VCaP (cell line): ENCODE results near the gene BNC2.

ENCODE experiments used
- H3K27ac ChIP-seq: fragments of 450-650 bp; 2 replicates; pipeline ENCODE4 v1.5.1; 2017
- TF ChIP-seq, protein P1 (sequence below): fragments of 450-650 bp; conservative IDR thresholded peaks from 2 replicates; pipeline ENCODE4 v1.5.1; 2017; ENCODE audit warnings: mild to moderate bottlenecking, moderate library complexity

Gene BNC2

DNA sequence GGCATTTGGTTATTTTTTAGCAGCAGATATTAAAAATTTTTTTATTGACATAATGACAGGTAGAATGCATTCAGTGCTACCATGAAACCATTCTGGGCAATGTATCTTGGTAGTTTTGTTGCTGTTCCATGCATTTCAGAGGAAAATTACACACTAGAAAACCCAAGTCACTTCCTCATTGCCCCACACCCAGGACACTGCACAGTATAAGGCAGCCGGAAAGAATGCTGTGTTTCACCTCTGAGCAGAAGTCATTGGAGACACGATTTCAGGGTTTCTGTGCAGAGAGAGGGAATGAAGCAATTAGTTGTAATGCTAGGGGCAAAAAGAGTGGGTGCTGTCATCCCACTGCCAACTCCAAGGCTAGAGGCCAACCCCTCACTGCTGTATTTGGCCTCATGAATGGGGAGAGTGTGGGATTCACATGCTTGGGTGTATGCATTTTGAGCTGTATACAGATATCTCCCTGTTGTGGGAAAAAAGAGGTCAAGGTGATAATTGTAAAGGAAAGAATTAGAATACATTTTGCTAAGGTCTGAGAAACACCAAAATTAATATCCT lies 290.5 kb downstream of the BNC2 start:
- no peak overlapping the region for H3K27ac ChIP-seq
- TF ChIP-seq, protein P1, sequence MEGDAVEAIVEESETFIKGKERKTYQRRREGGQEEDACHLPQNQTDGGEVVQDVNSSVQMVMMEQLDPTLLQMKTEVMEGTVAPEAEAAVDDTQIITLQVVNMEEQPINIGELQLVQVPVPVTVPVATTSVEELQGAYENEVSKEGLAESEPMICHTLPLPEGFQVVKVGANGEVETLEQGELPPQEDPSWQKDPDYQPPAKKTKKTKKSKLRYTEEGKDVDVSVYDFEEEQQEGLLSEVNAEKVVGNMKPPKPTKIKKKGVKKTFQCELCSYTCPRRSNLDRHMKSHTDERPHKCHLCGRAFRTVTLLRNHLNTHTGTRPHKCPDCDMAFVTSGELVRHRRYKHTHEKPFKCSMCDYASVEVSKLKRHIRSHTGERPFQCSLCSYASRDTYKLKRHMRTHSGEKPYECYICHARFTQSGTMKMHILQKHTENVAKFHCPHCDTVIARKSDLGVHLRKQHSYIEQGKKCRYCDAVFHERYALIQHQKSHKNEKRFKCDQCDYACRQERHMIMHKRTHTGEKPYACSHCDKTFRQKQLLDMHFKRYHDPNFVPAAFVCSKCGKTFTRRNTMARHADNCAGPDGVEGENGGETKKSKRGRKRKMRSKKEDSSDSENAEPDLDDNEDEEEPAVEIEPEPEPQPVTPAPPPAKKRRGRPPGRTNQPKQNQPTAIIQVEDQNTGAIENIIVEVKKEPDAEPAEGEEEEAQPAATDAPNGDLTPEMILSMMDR = no peak

DNA sequence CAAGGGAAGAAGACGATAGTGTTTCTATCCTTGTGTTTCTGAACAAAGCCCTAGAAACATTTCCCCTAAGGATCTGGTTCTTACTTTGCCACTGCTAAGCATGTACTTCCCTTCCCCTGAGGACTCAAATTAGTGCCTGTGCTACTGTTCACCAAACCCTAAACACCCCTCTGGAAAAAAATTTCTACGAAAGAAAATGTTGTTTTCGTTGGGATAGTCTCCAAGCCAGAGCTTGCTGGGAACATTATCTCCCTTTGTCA lies 294.6 kb downstream of the BNC2 start:
- TF ChIP-seq, protein P1 = no peak
- H3K27ac ChIP-seq = peak overlapping the region; percentile 53

DNA sequence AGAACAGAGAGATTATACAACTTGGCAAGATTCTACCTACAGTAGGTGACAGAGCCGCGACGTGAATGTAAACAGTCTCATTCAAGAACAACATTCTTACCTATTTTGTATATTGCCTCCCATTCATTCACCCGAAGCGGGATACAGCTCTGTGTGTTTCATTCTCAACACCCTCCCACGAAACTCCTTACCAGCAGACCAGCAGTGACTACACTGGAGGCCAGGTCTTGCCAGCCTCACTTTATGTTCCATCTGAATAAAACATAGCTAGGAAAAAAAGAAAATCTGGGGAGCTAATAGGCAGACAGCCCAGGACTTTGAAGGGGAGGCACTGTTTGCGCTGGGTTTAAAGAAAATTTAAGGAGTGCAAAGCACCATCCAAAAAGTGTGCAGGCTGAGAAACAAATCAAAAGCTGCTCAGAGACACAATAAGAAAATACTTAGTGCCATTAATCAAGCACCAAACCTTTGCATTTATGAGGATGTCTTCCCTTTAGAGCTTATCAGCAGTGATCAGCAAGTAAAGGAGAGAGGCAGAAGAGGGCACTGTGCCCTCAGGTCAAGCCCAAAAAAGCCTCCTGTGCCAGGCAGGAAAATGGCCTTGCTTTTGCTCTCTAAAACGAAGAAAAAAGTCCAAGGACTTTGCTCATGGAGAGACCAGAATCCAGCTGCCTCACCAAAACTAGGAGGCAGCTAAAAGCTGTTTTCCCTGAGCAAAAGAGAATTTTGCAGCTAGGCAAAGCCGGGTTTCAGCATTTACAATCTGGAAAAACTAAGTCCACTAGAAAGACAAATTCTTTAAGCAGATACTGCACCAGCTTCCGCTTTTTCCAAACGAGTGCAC lies 295.1 kb downstream of the BNC2 start:
- H3K27ac ChIP-seq = peak overlapping the region; percentile 53
- TF ChIP-seq, protein P1 = peak; percentile 71

DNA sequence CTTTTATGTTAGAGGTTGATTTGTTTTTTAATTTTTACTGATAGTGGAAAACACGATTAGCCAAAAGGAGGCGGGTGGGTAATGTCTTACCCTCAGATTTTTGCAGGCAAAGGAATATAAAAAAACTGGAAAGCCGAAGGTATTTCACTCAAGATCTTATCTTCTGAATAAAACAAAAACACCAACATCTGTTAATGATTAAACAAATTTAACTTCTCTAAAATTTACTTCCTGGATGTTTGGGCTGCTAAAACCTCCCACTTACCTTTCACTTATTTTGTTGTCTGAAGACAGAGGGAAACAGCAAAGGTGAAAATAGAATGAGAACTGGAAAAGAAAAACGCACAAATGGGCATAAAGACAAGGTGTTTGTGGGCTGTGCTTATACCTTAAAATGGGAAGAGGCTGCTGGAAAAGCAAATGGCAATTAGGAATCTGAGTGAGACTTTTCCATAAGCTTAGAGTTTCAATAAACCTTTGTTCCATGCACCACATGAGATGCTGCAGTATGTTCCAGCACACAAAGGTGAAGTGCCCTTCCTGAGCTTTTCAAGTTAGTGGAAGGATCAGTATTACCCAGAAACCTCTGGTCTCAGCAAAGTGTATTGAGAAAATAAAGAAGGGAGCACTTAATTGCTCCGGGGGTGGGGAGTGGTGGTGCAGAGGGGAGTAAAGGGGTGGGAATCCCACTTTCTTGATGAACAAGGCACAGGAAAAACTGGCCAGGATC lies 298.3 kb downstream of the BNC2 start:
- peak overlapping the region; percentile 74 for H3K27ac ChIP-seq
- TF ChIP-seq, protein P1 = no peak

DNA sequence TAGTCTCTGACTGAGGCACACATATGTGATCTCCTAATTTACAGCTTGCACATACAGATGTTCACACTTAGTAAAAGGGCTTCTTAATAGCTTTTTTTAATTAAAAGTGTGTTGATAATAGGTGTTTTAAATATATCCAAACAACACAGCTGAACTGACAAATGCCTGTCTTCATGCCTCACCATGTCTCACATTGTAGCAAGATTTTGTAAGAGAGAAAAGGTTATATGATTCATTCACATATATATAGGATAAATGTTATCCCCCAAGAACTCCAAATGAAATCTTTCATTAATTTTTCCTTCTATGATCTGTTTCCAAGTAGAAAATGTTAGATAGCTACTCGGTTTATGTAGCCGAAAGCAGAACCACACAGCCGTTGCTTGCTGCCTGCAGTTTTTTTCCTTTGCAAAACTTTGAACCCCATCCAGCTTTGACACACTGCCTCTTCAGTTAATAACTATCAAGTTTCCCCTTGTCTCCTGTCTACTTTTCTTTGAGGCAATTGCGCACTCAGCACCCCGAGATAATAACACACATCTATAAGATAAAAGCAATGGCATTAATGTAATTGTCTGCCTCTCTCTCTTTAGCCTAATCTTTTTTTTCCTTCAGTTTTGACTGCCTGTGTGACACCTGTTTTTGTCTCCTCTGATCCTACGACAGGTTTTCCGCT lies 299.2 kb downstream of the BNC2 start:
- TF ChIP-seq, protein P1 = no peak
- peak overlapping the region; percentile 74 for H3K27ac ChIP-seq

DNA sequence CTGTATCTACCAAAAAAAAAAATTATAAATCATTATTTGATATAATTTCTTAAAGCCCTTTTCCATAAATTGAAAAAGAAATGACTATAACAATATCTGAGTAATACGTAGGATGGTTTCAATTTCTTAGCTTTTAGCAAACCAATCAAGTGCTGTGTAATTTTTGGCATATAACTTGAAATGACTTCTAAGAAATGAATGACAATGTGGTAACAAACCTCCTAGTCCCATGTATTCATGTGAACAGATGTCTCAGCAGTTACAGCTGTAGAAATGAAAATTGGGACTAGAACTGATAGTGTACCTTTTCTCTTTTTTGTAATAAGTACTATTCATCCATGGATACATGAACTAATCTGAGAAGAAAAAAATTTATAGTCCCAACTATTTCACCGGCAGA lies 307.0 kb downstream of the BNC2 start:
- TF ChIP-seq, protein P1 = no peak
- H3K27ac ChIP-seq = no peak overlapping the region

DNA sequence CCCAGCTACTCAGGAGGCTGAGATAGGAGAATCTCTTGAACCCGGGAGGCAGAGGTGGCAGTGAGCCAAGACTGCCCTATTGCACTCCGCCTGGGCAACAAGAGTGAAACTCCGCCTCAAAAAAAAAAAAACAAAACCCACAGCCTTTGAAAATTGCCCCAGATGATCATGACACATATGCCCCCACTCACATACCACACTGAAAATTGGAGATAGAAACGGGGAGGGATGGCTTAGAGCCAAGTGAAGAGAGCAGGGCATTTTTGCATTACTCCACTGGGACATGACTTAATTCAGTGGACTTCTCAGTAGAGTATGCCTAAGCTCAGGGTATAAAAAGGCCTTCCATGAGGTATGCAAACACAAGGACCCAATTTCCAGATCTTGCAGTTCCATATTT lies 309.3 kb downstream of the BNC2 start:
- no peak overlapping the region for H3K27ac ChIP-seq
- TF ChIP-seq, protein P1 = no peak
